Measurements from ENCODE around the gene IPO9.

DNA sequence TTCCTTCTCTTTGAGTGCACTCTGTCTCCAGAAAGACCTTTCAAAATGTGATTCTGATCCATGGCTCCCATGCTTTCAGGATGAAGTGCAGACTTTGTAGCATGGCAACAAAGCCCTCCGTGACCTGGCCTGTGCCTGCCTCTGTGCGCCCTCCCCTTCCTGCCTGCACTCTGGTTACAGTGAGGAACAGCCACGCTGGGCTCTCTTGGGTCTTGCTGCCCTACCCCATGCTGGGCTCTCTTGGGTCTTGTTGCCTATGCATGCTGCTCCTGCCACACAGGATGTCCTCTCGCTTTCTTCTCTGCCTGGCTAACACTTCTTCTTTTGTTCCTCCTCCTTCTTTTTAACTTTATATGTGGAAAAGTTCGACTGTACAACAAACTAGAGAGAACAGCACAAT lies 89.4 kb downstream of the IPO9 start:
- TF ChIP-seq POLR2A (IDR thresholded peaks at IDR 0.05): no peak
- TF ChIP-seq, protein P1, sequence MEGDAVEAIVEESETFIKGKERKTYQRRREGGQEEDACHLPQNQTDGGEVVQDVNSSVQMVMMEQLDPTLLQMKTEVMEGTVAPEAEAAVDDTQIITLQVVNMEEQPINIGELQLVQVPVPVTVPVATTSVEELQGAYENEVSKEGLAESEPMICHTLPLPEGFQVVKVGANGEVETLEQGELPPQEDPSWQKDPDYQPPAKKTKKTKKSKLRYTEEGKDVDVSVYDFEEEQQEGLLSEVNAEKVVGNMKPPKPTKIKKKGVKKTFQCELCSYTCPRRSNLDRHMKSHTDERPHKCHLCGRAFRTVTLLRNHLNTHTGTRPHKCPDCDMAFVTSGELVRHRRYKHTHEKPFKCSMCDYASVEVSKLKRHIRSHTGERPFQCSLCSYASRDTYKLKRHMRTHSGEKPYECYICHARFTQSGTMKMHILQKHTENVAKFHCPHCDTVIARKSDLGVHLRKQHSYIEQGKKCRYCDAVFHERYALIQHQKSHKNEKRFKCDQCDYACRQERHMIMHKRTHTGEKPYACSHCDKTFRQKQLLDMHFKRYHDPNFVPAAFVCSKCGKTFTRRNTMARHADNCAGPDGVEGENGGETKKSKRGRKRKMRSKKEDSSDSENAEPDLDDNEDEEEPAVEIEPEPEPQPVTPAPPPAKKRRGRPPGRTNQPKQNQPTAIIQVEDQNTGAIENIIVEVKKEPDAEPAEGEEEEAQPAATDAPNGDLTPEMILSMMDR (IDR thresholded peaks at IDR 0.05): no peak

Data from esophagus squamous epithelium (tissue), 4 donors.